Fibroblast of skin of left biceps (primary cell): ENCODE data around the gene FAM174A.
"Not testable (repeated sequence)": the region's sequence is repeated elsewhere in the genome, so short reads cannot be mapped to it uniquely, and the experiment has no call there.

ENCODE experiments used
- DNase-seq, 2 experiments: peaks; one replicate each; pipeline ENCODE4 v3.0.0-alpha.2; 2013; ENCODE audit warnings: low read depth in 2 of 2

The FAM174A gene

GRCh38 chr5:100575815-100576214 is 40.6 kb downstream of the FAM174A start:
- DNase-seq, result no peak

DNA sequence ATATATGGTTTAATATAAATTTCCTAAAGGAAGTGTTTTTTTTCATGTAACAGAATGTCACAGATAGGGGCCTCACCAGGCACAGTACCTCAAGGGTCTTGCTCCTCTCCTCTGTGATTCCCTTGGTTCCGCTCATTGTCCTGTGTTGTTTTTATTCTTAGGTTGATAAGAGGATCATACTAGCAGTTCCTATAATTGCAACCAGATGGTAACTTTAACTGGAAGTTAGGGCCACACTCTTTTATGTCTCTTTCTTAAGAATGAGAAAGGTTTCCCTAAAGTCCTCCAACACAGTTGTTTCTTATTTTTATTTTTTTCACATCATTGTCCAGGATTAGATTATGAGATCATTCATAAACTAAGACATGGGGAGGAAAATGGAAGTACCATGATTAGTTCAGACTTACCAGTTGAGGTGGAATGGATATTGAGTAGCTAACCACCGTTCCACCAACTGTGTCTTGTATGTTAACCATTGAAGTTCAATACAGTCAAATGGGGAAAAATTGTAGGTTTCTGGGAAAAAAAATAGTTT is 41.1 kb downstream of the FAM174A start:
- no peak for DNase-seq

- no peak for DNase-seq
Measured at GRCh38 chr5:100577506-100577905, 42.3 kb downstream of the FAM174A start.

GRCh38 chr5:100584069-100584468 is 48.9 kb downstream of the FAM174A start:
- no peak for DNase-seq

DNA sequence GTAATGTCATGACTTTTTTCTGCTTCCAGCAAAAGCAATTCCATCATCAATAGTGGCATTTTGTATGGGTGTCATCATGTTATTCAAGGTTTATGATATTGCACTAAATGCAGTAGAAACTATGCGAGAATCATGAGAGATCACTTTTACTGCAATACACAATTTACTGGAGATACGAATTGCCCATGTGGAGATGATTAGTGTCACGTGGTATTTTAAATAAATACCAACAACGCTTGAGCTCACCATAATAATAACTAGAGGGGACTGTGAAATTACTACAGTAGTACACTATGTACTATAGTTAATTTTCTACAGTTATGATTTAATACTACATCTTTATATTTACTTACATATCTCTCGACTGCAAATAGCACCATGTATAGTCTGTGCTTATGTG is 49.7 kb downstream of the FAM174A start:
- no peak for DNase-seq

- no peak for DNase-seq
Measured at GRCh38 chr5:100590867-100591266, 55.7 kb downstream of the FAM174A start.

DNA sequence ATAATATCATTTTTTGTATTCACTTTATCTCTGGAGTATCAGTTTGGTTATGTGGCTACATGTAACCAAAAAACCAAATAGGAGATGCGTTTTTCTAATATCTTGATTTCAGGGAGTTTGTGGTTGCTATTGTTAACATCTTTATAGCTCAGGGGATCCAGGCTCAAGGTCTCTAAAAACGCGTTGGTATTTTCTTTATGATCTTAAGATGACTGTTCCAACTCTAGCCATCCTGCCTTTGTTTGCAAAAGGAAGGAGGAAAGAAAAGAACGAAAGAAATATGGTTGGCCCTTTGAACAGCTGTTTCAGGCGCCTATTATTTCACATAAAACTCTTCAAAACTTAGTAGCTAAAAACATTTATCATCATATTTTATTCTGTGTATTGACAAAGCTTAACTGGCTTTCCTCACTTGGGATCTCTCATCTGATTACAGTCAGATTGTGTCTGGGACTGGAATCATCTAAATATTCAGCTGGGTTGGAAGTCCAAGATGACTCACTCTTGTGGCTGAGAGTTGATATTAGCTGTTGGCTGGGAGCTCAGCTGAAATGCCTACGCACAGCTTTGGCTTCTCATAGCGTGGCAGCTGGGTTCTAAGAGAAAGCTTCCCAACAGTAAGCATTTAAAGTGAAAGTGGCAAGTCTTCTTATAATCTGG is 60.1 kb downstream of the FAM174A start:
- DNase-seq, result peak; percentile 65 to 71

- DNase-seq, result no peak
Measured at GRCh38 chr5:100595812-100596173, 60.6 kb downstream of the FAM174A start.

- no peak for DNase-seq
Measured at GRCh38 chr5:100598446-100598845, 63.3 kb downstream of the FAM174A start.

GRCh38 chr5:100600298-100600994 is 65.3 kb downstream of the FAM174A start:
- no peak for DNase-seq

GRCh38 chr5:100603141-100603540 is 68.0 kb downstream of the FAM174A start:
- no peak for DNase-seq

- not testable (repeated sequence) for DNase-seq
Measured at GRCh38 chr5:100604021-100604420, 68.8 kb downstream of the FAM174A start.

- DNase-seq, result no peak
Measured at GRCh38 chr5:100609594-100609993, 74.4 kb downstream of the FAM174A start.

- DNase-seq, result no peak
Measured at GRCh38 chr5:100614308-100614707, 79.1 kb downstream of the FAM174A start.

- DNase-seq, result no peak
Measured at GRCh38 chr5:100615362-100615761, 80.2 kb downstream of the FAM174A start.

GRCh38 chr5:100616291-100616690 is 81.1 kb downstream of the FAM174A start:
- DNase-seq, result no peak

GRCh38 chr5:100616981-100617380 is 81.8 kb downstream of the FAM174A start:
- DNase-seq, result no peak

GRCh38 chr5:100623719-100624118 is 88.5 kb downstream of the FAM174A start:
- DNase-seq, result peak; percentile 13 to 20

GRCh38 chr5:100634937-100635534 is 99.9 kb downstream of the FAM174A start:
- no peak for DNase-seq
